ENCODE measurements around the gene CNIH2.

The CNIH2 gene

DNA sequence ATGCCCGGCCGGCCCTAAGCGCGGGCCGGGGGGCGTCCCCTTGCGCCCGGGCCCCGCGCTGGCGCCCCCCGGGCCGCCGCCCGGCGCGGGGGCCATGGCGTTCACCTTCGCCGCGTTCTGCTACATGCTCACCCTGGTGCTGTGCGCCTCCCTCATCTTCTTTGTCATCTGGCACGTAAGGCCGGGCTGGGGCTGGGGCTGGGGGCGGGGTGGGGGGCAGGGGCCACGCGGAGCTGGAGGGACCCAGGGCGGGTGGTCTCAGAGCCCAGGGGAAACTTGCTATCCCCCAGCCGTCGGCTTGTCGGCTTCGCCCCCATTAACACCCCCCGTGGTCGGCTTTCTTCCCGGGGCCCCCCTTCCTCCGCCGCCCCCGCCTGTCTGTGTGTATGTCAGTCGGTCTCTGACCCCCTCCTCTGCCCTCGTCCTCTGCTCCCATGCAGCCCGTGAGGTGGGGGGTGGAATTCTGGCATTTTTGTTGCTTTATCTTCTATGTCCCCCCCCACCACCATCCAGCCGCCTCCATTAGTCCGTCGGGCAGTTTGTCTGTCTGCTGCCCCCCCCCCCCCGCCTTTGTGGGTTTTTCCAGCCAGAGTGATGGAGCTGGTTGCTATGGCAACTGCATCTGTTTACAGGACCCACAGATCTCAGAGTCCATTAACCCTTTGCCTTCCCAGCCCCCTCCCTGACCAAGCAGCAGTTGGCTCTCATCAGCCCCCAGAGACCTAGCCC is 552 bp downstream of the CNIH2 start:
- DNase-seq: no peak

DNA sequence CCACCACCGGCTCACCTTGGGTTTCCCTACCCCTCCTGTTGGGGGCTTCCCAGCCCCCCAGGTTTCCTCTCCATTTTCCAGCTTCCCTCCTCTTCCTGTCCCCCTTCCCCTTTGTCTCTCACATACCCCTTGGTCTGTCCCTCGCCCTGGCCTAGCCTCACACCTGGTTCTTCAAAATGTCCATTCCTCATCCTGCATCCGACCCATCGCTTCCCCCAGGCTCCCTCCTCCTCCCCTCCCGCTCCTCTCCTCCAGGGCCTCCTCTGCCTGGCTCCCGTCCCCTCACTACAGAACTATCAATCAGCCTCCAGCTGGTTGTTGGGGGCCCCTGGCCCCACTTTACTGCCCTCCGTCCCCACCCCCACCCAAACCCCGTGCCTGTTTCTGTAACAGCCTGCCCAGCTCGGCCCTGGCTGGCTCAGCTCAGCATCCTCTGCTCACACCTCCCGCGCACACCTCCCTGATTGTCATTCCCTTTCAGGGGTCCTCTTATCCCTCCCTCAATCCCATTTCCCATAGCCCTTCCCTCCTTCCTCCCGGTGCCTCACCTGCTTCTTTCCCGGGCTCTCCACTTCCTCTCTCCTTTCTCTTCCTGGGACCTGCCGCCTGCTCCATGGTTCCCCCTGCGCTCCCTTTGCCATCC is 1.2 kb downstream of the CNIH2 start:
- DNase-seq: no peak

DNA sequence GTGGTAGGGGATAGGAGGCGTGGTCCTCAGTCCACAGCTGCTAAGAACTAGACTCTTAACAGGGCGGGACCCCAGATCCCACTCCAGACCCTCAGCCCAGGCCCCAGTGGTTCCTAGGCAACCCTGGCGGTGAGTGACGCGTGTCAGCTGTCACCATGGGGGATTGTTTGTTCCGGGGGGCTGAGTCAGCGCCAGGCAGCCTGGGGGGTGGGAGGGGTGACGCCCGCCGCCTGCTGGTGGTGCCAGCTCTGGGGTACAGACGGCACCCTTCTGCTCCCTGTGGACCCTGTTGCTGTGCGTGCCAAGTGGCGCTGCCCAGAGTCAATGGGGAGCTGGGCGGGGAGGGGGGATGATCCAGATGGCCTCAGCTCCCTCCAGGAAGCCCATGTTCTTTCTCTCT is 2.5 kb downstream of the CNIH2 start:
- no peak for DNase-seq

DNA sequence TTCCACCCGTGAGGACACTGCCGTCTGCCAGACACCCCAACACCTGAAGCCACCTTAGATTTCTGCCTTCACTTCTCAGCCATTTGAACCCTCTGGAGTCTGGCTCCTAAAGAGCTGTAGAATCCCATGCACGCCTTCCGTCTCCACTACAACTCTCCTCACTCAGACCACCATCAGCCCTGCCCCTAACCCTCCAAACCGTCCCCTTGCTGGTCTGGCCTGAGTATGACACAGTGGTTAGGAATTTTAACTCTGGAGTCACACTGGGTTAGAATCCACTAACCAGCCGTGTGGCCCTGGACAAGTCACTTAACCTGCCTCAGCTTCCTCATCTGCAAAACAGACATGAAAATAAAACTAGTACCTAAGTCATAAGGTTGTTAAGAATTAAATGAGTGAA is 3.0 kb downstream of the CNIH2 start:
- DNase-seq: no peak

DNA sequence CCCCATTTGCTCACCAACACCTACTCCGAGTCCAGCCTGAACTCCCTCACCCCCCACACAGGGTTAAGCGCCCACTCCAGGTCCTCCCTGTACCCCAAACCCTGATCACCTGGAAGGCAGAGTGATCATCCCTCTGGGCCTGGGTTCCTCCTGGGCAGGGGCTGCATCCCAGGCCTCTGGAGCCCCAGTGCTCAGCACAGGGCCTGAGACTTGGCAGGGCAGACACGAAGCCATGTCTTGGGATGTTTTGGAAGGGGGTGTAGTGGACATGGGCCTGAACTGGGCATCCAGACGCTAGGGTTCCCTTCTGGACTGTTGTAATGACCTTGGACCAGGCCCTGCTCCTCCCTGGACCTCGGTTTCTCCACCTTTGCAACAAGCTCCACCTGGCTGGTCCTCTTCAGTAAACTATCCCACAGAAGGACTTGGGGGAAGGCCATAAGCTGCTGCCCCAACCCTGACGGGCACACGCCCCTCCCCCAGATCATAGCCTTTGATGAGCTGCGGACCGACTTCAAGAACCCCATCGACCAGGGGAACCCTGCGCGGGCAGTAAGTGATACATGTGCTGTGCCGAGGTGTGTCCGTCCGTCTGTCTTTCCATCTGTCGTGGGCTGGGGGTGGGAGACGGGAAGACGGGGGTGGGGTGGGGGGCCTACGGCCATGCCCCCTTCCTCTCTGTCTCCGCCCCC is 3.9 kb downstream of the CNIH2 start:
- no peak for DNase-seq

DNA sequence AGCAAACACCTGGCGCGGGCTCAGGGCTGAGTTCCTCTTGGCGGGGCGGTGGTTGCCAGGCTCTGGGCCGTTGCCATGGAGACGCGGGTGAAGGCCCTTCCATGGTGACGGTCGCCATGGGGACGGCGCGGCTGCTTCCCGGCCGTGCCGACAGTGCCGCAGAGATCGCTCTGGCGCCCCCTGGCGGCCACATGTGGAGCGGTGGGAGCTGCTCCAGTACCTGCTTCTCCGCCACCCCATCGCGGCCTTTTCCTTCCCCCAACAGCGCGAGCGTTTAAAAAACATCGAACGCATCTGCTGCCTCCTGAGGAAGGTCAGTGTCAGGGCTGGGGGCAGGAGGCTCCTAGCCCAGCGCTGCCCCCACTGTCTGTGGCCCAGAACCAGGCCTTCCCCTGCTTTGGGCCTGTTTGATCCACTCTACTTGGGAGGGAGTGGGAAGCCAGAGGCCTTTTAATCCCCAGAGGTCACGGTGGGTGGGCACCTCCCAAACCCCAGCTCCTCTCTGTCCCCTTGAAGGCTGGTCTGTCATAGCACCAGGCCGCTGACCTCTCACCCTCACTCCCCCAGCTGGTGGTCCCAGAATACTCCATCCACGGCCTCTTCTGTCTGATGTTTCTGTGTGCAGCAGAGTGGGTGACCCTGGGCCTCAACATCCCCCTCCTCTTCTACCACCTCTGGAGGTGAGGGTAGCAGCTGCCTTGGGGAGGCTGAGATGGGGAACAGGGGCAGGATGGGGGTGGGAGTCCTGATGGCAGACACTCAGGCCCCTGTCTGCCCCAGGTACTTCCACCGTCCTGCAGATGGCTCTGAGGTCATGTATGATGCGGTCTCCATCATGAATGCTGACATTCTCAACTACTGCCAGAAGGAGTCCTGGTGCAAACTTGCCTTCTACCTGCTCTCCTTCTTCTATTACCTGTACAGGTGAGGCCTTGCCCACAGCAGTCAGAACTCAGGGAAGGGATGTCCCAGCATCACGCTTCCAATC is 4.8 kb downstream of the CNIH2 start:
- peak; percentile 97 to 99 for DNase-seq

DNA sequence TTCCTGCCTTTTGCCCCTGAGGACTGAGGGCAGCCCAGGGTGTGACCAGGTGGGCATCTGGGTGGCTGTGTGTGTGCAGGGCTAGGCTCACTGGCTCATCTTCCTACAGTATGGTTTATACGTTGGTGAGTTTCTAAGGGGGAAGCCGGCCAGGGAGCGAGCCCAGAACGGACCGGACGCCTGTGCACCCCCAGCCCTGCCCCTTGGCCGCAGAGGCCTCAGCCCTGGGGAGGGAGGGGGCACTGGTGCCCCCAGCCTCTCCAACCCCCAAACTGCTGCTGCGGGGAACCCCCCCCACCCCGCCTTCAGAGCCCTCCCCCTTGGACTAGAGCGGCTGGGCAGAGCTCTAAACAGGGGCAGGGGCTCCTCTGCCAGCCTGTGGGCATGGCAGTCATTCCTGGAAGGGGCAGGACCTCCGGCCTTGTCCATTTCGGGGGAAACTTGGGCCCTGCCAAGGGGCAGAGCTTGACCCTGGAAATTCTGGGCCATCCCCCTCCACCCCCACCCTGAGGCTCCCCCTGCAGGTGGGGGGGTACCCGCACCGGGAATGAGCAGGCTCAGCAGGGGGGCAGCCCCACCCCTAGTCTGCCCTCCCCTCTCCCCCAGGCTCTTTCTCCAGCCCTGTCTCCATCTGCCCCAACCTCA is 5.6 kb downstream of the CNIH2 start:
- DNase-seq: no peak

DNA sequence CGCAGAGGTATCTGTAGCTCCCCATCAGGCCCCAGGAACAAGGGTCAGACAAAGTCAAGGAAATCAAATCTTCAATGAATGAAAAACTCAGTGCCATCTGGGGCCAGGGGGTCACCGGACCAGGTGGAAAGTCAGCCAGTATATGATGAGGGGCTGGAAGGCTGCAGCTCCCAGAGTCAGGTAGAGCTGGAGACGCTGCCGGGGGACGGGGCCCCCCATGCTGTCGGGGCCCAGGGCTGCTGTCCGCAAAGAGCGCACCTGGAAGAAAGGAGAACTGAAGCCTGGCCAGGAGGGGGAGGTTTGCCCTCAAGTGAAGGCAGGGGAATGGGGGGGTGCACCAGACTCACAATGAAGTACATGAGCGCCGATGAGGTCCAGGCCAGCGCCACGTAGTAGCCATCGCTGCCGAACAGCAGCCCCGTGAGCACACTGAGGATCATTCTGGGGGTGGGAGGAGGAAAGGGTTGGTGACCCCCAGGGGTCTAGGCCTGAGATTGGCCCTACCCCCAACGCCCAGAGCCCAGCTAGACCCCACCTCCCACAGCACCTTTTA is 6.6 kb downstream of the CNIH2 start:
- no peak for DNase-seq

DNA sequence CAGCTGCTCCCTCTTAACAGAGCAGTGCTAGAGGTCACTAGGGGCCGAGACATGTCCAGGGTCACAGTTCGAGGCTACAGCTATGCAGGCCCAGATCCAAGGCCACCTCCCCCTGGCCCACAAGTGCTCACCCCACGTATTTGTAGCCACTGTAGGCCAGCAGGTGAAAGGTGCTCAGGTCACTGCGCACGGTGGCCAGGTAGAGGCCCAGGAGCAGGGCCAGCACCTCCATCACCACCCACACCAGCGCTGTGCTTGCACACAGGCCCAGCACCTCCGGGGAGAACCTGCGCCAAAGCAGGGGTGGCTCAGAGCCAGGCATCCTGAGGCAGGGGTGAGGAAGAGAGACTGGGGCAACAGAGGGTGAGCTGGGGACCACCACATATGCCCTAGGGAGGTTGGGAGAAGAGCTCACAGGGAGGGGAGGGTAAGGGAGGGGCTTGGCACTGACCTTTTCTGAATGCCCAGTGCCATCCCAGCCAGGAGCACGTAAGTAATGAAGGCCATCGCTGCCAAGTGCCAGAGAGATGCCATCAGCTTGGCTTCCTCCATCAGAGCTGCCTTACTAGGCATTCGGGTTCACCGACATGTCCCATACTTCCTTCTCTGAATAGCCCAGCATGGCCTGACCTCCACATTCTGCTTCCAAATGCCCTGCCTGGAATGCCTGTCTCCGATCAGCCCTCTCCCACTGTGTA is 7.4 kb downstream of the CNIH2 start:
- DNase-seq: no peak

DNA sequence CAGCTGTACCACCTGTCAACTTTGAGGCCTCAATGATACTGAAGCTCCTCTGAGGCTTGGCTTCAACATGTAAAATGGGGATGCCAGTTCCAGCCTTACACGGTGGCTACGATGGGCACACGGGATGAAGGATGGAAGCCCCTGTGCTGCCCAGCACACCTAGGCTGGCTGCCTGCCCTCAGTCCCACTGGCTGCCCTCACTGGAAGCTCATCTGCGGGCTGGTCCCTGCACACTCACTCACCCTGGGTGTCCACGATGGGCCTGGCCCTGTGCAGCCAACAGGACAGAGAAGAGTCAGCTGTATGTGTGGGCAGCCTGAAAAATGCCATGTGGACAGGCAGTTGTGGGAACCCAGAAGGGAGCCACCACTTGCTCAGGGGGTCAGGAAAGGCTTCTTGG is 8.7 kb downstream of the CNIH2 start:
- DNase-seq: no peak

DNA sequence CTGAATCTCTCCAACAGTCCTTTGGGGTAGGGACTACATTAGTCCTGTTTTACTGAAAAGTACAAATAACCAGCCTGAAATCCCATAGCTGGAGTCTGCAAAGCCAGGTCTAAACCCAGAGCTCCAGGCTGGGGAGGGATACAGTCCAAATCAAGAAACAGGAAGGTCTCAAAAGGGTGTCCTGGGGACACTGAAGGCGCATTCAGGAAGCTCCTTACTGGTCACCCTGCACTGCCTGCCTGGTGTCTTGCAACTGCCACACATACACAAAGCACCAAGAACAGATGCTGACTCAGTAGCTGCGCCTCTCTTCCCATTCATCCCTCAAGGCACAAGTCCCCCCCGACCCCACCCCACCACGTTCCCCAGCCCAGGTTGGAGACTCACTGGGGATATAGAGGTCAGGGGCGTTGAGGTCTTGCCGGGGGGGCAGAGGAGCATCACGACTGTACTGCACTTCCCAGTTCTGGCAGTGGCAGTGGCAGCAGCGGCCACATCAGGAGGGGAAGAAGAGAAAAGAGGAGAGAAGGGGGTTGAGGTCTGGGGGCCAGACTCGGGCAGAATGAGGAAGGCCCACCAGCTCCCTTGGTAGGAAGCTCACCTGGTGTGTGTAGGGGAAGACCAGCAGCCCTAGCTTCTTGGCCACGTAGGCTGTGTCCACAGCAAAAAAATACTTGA is 9.4 kb downstream of the CNIH2 start:
- no peak for DNase-seq

DNA sequence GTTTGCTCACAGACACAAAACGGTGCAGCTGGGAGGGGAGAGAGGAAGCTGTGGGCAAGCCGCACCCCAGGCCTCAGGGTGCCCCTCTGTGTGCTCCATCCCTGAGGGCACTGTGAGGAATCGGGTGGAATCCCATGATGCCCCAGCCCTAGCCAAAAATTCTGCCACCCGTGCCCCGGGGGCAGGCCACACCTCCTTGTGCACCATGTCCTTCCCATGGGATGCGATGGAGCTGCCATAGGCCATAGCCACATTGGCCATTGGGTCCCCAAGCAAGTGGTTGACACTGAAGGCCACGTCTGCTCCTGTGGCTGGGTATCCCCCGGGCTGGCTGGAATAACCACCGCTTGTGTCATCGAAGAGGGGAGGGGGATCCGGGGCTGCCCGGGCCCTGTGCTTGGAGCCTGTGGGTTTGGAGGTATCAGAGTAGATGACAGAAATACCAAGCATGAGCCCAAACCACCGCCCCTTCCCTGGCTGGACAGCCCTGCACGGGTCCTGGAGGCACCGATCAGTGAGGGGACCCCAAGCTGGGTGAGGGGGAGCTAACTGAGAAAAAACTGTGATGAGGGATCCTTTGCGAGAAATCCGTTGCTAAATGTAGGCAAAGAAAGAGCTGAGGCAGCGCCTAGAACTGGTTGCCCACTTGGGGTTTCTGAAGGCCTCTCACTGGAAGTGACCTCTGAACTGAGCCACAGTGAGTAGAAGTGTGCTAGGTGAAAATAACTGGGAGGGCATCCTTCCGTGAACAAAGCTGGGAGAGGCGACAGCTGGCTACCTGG is 10.1 kb downstream of the CNIH2 start:
- no peak for DNase-seq

DNA sequence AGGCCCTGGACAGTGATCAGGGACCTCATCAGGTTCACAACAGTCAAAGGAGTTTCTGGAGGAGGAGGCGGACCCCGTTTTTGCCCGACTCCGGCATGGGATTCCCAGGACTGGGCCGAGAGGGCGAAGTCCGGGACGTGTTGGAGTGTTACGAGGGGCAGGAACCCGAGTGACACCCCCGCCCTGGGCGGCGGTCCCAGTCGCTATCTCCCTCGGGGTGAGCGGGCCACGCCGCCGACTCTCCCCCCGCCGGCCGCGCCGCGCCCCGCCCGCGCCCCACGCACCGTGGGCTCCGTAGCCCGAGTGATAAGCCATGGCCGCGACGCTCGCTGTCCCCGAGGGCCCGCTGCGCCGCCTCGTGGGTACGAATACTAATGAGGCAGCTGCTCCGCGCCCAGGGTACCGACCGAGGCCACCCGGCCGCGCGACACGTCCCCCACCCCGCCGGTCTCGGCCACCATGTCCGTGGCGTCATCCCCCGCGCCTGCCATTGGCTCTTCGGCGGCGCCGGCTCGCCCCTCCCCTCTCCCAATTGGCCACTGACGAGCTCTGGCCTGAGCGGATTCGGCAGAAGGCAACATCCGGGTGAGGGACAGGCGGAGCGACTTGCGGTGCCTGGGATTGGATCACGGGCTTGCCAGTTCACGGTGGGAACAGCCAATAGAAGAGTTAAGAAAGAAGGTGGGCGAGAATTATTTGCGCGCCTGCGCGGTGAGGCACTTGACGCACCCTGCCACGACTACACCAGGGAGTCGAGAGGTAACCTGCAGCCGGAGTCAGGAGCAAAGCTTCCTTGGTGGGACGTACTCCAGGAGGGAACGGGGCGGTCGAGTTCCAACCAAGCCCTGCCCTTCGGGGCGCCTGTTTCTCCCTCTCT is 10.9 kb downstream of the CNIH2 start, which contains the start of gene YIF1A:
Gene YIF1A, minus strand, starts transcription at position 473 of the 877 bp plus-strand sequence. Its CDS starts 158 bp downstream, at position 315.
- peak; percentile 97 to 98 for DNase-seq

DNA sequence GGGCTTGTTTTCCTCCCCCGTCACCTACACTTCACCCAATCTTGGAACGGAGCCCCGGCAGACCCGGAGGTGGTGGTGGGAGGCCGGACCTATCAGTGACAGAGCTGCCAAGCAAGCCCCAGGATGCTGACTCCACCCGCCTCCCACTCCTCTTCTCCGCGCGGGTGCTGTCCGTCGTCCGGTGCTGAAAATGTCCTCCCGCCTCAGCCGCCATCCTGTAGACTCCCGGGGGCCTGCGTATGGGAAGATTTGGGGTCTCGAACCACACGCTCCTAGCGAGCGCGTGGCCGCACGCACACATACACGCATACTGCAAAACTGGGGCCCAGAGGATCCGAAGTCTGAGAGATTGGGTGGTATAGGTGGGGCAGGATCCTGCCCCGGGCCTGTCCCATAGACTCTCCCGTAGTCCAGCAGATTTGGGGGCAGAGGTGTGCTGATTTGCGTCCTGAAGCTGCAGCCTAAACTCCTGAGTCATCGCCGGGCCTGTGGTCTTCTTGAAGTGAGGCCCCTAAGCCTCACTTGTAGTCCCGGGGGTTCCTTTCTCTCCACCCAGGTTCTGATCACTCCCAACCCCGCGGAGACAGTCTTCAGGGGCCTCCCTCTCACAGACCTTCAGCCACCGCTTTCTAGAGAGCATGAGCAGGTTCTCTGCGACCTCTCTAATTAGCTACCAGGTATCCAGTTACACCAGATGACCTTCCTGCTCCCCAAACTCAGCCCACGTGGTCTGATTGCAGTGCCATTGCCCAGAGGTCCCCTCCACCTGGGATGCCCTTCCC is 11.8 kb downstream of the CNIH2 start:
- DNase-seq: peak; percentile 89 to 90

DNA sequence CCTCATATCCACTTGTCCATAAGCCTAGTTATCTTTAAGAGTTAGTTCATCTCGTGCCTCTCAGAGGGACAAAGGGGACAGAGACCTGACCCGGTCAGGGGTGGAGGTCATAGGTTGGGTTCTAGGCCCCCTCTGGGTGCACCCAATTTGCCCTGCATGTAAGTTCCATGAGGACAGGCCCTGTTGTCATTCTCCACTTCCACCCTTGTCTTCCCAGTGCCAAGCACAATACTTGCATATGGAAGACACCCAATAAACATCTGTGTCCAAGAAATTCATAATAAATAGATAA is 12.3 kb downstream of the CNIH2 start:
- no peak for DNase-seq

DNA sequence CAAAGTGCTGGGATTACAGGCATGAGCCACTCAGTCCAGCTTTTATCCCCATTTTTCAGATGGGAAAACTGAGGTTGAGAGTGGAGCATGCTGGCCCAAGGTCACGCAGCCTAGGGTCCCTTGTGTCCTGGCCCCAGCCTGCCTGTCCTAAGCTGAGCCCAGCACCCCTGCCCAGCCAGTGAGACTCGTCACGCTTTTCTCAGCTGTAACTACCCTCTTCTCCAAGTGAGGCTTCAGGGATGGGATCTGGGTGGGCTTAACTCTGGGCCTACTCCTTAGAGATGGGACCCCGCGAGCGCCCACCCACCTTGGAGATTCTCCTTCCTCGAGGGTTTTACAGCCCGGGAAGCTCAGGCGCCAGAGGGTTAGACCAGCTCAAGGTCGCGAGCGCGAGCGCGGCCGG is 13.3 kb downstream of the CNIH2 start:
- DNase-seq: no peak

DNA sequence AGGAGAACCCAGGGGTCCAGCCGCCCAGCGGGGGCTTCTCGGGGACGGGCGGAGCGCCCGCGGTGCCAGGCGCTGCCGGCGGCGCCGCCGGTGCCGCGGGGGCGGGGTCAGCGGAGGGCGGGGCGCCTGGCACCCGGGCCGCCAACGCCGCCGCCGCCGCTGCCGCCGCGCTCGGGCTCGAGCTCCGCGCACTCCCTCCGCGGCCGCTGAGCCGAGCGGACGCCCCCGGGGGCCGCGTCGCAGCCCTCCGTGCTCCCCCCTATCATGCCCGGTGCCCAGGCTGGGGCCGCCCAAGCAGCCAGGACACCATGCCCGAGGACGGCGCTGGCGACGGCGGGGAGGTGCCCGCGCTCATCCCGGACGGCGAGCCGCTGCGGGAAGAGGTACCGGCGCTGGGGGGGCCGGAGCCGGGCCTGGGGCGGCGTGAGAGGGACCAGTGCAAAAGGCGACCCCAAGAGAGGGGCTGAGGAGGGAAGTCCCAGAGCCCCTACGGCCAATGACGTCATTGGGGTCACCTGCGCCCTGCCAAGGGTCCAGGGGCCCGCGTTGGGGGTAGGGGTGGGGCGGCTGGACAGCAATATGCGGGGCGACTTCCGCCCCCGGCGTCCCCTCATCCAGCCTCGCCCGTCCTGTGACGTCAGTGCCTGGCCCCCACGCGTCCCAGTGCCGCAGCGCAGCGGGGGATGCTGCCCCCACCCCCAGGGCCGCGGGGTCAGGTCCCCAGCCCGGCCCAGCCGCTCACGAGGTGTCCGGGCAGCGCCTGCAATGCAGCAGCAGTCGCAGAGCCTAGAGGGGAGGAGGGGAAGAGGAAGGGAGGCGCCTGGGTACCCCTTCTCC is 13.9 kb downstream of the CNIH2 start, which contains the start of gene TMEM151A:
Gene TMEM151A, plus strand, starts transcription at position 189 of the 837 bp plus-strand sequence. Its CDS starts 120 bp downstream, at position 309.
- no peak for DNase-seq
